HFFc6 (cell line): ENCODE measurements around the gene SCYGR2. TPM values are rescaled to one million over a fixed set of nuclear protein-coding genes. Genes with fewer than 3 reads are reported as not detected.
"Not testable (repeated sequence)": the region's sequence is repeated elsewhere in the genome, so short reads cannot be mapped to it uniquely, and the experiment has no call there.

Source experiments
- DNase-seq: peaks from one replicate; pipeline ENCODE4 v3.0.0-alpha.2; 2018
- H3K27ac Mint-ChIP-seq: 2 replicates; pipeline ENCODE4 v1.8.0; 2020; ENCODE audit warnings: mild to moderate bottlenecking, mixed read lengths
- H3K27me3 Mint-ChIP-seq: 2 replicates; pipeline ENCODE4 v1.8.0; 2021; ENCODE audit warnings: mild to moderate bottlenecking, moderate library complexity, mixed read lengths; ENCODE audit not compliant: insufficient read depth
- H3K36me3 Mint-ChIP-seq: 2 replicates; pipeline ENCODE4 v1.8.0; 2021; ENCODE audit warnings: low read depth, mixed read lengths
- H3K4me1 Mint-ChIP-seq: 2 replicates; pipeline ENCODE4 v1.8.0; 2020; ENCODE audit warnings: low read depth, mixed read lengths
- H3K4me3 Mint-ChIP-seq: 2 replicates; pipeline ENCODE4 v1.8.0; 2020; ENCODE audit warnings: mild to moderate bottlenecking, moderate library complexity, mixed read lengths
- H3K9me3 Mint-ChIP-seq: 2 replicates; pipeline ENCODE4 v1.8.0; 2020; ENCODE audit warnings: mild to moderate bottlenecking, mixed read lengths
- CTCF ChIP-seq: fragments of 200-600 bp; sonication (generic); IDR thresholded peaks from 2 replicates; pipeline ENCODE4 v1.5.0; 2021; ENCODE audit warnings: antibody characterized with exemption, mild to moderate bottlenecking
- long read RNA-seq: library from polyadenylated mRNA; unstranded; transcript quantifications from one replicate; pipeline ENCODE4 v2.0.0, GENCODE V29; 2019
- total RNA-seq, 6 experiments: library from RNA; stranded (reverse); fragmentation: NEBNext Ultra II Directional; extraction: Animal tissue kit (Norgen Biotek cat#: 25700); gene quantifications; 2 replicates in 1 of 6; 3 replicates in 5 of 6; pipeline ENCODE4 v1.2.3, GENCODE V29; 2021

The SCYGR2 gene
- total RNA-seq, result not detected
- long read RNA-seq, result 0 reads

DNA sequence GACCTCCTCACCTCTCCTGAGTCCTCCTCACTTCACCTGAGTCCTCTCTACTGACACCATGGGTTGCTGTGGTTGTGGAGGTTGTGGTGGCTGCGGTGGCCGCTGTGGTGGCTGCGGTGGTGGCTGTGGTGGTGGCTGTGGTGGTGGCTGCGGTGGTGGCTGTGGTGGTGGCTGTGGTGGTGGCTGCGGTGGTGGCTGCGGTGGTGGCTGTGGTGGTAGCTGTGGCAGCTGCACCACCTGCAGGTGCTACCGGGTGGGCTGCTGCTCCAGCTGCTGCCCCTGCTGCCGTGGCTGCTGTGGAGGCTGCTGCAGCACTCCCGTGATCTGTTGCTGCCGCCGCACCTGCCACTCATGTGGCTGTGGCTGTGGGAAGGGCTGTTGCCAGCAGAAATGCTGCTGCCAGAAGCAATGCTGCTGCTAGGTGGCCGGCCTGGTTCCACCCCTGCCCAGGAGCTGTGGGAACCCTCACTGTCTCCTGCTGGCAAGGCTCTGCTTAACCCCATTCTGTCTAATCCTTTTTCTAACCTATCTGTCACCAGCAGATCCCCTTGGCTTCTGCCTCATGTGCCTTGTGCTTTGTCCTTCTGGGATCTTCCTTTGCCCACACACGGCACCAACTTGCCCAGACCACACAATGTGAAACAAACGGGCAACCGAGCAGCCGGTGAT, at the start of gene SCYGR2:
Gene SCYGR2 (plus strand): TSS at position 59 of the 669 bp plus-strand sequence. CDS start 0 bp downstream, at position 59.
- DNase-seq, H3K36me3 Mint-ChIP-seq, H3K4me1 Mint-ChIP-seq, H3K4me3 Mint-ChIP-seq, H3K9me3 Mint-ChIP-seq, H3K27ac Mint-ChIP-seq: not testable (repeated sequence)
- H3K27me3 Mint-ChIP-seq, result peaks cover 16% of the 10 kb centered on the region; the same call in 1 of the 2 replicates

DNA sequence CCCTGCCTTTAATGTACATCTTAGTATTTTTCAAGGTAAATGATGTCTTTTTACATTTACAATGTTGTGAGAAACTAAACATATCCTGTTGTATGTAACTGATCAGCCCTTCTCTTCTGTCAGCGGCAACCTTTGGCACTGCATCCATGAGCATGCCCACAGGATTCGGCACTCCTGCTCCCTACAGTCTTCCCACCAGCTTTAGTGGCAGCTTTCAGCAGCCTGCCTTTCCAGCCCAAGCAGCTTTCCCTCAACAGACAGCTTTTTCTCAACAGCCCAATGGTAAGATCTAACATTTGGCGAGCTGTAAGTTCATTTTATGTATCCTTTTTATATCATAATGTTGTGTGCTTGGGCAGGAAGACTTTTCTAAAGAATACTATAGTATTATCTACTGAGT, 46.9 kb upstream of the SCYGR2 start:
- H3K36me3 Mint-ChIP-seq, result peaks cover 18% of the 10 kb centered on the region
- no peak for DNase-seq
- H3K9me3 Mint-ChIP-seq, result no peaks in the 10 kb centered on the region
- TF ChIP-seq CTCF, result no peak
- no peak overlapping the region for H3K4me3 Mint-ChIP-seq
- no peaks in the 10 kb centered on the region for H3K4me1 Mint-ChIP-seq
- peak overlapping the region; percentile 42 for H3K27ac Mint-ChIP-seq
- no peaks in the 10 kb centered on the region for H3K27me3 Mint-ChIP-seq

- Mint-ChIP-seq H3K4me3 (no peak overlapping the region), H3K27me3 (no peaks in the 10 kb centered on the region; the same call in 1 of the 2 replicates), H3K4me1 (no peaks in the 10 kb centered on the region), H3K27ac (no peak overlapping the region), H3K9me3 (no peaks in the 10 kb centered on the region), H3K36me3 (no peaks in the 10 kb centered on the region; the same call in 1 of the 2 replicates)
- no peak for DNase-seq
- TF ChIP-seq CTCF, result no peak
These were observed 36.1 kb upstream of the SCYGR2 start for GRCh38 chr2:227562581-227562980.

GRCh38 chr2:227565080-227565479, 33.6 kb upstream of the SCYGR2 start:
- peaks cover under 1% of the 10 kb centered on the region; the same call in 1 of the 2 replicates for H3K4me1 Mint-ChIP-seq
- no peak overlapping the region for H3K4me3 Mint-ChIP-seq
- peaks cover 2% of the 10 kb centered on the region; the same call in 1 of the 2 replicates for H3K27me3 Mint-ChIP-seq
- no peak for TF ChIP-seq CTCF
- no peak for DNase-seq
- no peaks in the 10 kb centered on the region for H3K9me3 Mint-ChIP-seq
- H3K27ac Mint-ChIP-seq, result 0 out of 2 replicates have a peak overlapping the region, but pooled peaks have one; percentile 22
- no peaks in the 10 kb centered on the region; the same call in 1 of the 2 replicates for H3K36me3 Mint-ChIP-seq

- TF ChIP-seq CTCF, result no peak
- no peaks in the 10 kb centered on the region for H3K9me3 Mint-ChIP-seq
- no peak overlapping the region for H3K27ac Mint-ChIP-seq
- no peak for DNase-seq
- H3K27me3 Mint-ChIP-seq, result peaks cover 2% of the 10 kb centered on the region; the same call in 1 of the 2 replicates
- peaks cover 10% of the 10 kb centered on the region; the same call in 1 of the 2 replicates for H3K4me1 Mint-ChIP-seq
- H3K36me3 Mint-ChIP-seq, result no peaks in the 10 kb centered on the region; the same call in 1 of the 2 replicates
- no peak overlapping the region for H3K4me3 Mint-ChIP-seq
These were observed 32.7 kb upstream of the SCYGR2 start for GRCh38 chr2:227566012-227566411.

DNA sequence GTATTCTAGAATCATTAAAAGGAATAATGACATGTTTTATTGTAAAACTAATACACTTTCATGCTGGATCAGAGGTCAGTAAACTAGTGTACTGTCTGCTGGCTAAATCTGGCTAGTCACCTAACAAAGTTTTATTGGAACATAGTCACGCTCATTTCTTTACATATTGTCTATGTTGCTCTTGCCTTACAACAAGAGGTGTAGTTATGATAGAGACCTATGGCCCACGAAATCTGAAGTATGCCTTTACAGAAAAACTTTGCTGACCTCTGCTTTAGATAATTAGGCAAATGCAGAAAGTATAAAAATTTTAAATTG, 29.9 kb upstream of the SCYGR2 start:
- DNase-seq, result no peak
- no peak overlapping the region for H3K4me3 Mint-ChIP-seq
- H3K4me1 Mint-ChIP-seq, result peaks cover 19% of the 10 kb centered on the region
- H3K27me3 Mint-ChIP-seq, result peaks cover 4% of the 10 kb centered on the region
- no peak for TF ChIP-seq CTCF
- H3K9me3 Mint-ChIP-seq, result no peaks in the 10 kb centered on the region
- no peak overlapping the region for H3K27ac Mint-ChIP-seq
- no peaks in the 10 kb centered on the region; the same call in 1 of the 2 replicates for H3K36me3 Mint-ChIP-seq
